ENCODE measurements around the gene RCAN3.

RCAN3 gene

GRCh38 chr1:24502065-24502708 lies 449 bp upstream of the RCAN3 start:
- peak overlapping the region in 1 of 2 donors; percentile 47 for H3K27ac ChIP-seq
- H3K4me3 ChIP-seq, result peak overlapping the region; percentile 48 to 70
- H3K27me3 ChIP-seq, result peaks cover 0 to 35% of the 10 kb centered on the region in 2 donors
- TF ChIP-seq, protein P1, sequence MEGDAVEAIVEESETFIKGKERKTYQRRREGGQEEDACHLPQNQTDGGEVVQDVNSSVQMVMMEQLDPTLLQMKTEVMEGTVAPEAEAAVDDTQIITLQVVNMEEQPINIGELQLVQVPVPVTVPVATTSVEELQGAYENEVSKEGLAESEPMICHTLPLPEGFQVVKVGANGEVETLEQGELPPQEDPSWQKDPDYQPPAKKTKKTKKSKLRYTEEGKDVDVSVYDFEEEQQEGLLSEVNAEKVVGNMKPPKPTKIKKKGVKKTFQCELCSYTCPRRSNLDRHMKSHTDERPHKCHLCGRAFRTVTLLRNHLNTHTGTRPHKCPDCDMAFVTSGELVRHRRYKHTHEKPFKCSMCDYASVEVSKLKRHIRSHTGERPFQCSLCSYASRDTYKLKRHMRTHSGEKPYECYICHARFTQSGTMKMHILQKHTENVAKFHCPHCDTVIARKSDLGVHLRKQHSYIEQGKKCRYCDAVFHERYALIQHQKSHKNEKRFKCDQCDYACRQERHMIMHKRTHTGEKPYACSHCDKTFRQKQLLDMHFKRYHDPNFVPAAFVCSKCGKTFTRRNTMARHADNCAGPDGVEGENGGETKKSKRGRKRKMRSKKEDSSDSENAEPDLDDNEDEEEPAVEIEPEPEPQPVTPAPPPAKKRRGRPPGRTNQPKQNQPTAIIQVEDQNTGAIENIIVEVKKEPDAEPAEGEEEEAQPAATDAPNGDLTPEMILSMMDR (IDR thresholded peaks at IDR 0.05), result no peak
- peaks cover 0 to 20% (median 10%) of the 10 kb centered on the region in 4 donors for H3K4me1 ChIP-seq
- H3K9me3 ChIP-seq, result no peaks in the 10 kb centered on the region
- DNase-seq, result peak in 1 of 2 donors; percentile 54
- intact Hi-C loops (cut with DNase I; ENCODE audit: low total_unique reads), result no loop called here
- H3K36me3 ChIP-seq, result no peaks in the 10 kb centered on the region

GRCh38 chr1:24503059-24503751 lies 569 bp downstream of the RCAN3 start:
- TF ChIP-seq, protein P1 (IDR thresholded peaks at IDR 0.05), result no peak
- Histone ChIP-seq H3K36me3 (no peaks in the 10 kb centered on the region), H3K27ac (no peak overlapping the region), H3K4me1 (peaks cover 0 to 20% (median 10%) of the 10 kb centered on the region in 4 donors), H3K9me3 (no peaks in the 10 kb centered on the region), H3K27me3 (peaks cover 0 to 36% of the 10 kb centered on the region in 2 donors), H3K4me3 (peak overlapping the region; percentile 48 to 70)
- DNase-seq, result no peak
- intact Hi-C loops (cut with DNase I; ENCODE audit: low total_unique reads), result no loop called here

- TF ChIP-seq, protein P1 (IDR thresholded peaks at IDR 0.05), result no peak
- H3K4me3 ChIP-seq, result peak overlapping the region in 1 of 2 donors; percentile 70
- intact Hi-C loops (cut with DNase I; ENCODE audit: low total_unique reads), result no loop called here
Observed at GRCh38 chr1:24503870-24504523, 1.4 kb downstream of the RCAN3 start.

DNA sequence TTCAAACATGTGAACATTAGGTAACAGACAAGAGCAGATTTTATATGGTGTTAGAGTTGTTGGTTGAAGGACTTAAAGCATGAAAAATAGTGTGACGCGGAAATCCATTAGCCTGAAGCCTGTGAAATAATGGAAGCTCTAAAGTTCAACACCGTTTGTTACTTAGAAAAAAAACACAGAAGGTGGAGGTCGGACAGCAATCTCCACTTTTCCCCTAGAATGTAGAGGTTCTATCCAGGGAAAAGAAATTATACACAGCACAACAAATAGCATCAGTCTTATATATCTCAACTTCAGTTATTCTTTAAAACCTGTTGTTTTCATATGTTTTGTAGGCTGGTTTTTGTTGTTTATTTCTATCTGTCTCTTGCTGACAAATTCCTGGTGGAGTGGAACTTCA lies 1.9 kb downstream of the RCAN3 start:
- H3K36me3 ChIP-seq, result no peaks in the 10 kb centered on the region
- peaks cover 0 to 20% (median 10%) of the 10 kb centered on the region in 4 donors for H3K4me1 ChIP-seq
- DNase-seq, result no peak
- TF ChIP-seq, protein P1 (IDR thresholded peaks at IDR 0.05), result no peak
- H3K27ac ChIP-seq, result no peak overlapping the region
- H3K9me3 ChIP-seq, result no peaks in the 10 kb centered on the region
- peaks cover 0 to 34% of the 10 kb centered on the region in 2 donors for H3K27me3 ChIP-seq
- intact Hi-C loops (cut with DNase I; ENCODE audit: low total_unique reads), result no loop called here
- no peak overlapping the region for H3K4me3 ChIP-seq

More at GRCh38 chr1:24503870-24504523, 1.4 kb downstream of the RCAN3 start:
- Histone ChIP-seq H3K27me3 (peaks cover 0 to 38% of the 10 kb centered on the region in 2 donors), H3K27ac (no peak overlapping the region), H3K9me3 (no peaks in the 10 kb centered on the region), H3K4me1 (peaks cover 0 to 20% (median 10%) of the 10 kb centered on the region in 4 donors), H3K36me3 (no peaks in the 10 kb centered on the region)
- no peak for DNase-seq

- no peak for DNase-seq
- Histone ChIP-seq H3K27me3 (peaks cover 0 to 29% of the 10 kb centered on the region in 2 donors), H3K27ac (no peak overlapping the region), H3K9me3 (no peaks in the 10 kb centered on the region), H3K36me3 (no peaks in the 10 kb centered on the region), H3K4me3 (no peak overlapping the region), H3K4me1 (peaks cover 0 to 20% (median 10%) of the 10 kb centered on the region in 4 donors)
- TF ChIP-seq, protein P1 (IDR thresholded peaks at IDR 0.05), result no peak
- intact Hi-C loops (cut with DNase I; ENCODE audit: low total_unique reads), result no loop called here
Observed at GRCh38 chr1:24505816-24506215, 3.2 kb downstream of the RCAN3 start.
